PC-3 (cell line): ENCODE measurements around the gene SYNJ2BP. TPM values are rescaled to one million over a fixed set of nuclear protein-coding genes. Genes with fewer than 3 reads are reported as not detected.

Experiments
- ATAC-seq: fragments of 200-7000 bp; cut with Tn5 transposase; 2 replicates; pipeline ENCODE4 v1.9.1; 2020; ENCODE audit warnings: mild to moderate bottlenecking, moderate library complexity
- Bru-seq: library from RNA; stranded (reverse); fragments of 400-500 nt; gene quantifications from one replicate; lab custom pipeline; 2021; lab: Mats Ljungman, UMichigan
- BruChase-seq, 2 experiments: library from RNA; stranded (reverse); fragments of 400-500 nt; gene quantifications; one replicate each; lab custom pipeline; 2021; lab: Mats Ljungman, UMichigan
- BruUV-seq: library from RNA; stranded (reverse); fragments of 400-500 nt; replicated peaks from 2 replicates; lab custom pipeline; 2021; lab: Mats Ljungman, UMichigan
- CTCF ChIA-PET: fragments of 300-600 bp; sonication (Branson Sonifier 250); formaldehyde crosslinking; loops from one replicate; lab custom pipeline; 2022; ENCODE audit warnings: antibody characterized with exemption; lab: Charles Lee
- POLR2A ChIA-PET: fragments of 300-600 bp; sonication (Branson Sonifier 250); formaldehyde crosslinking; loops from one replicate; lab custom pipeline; 2022; ENCODE audit warnings: antibody characterized with exemption; ENCODE audit not compliant: unreplicated experiment; lab: Charles Lee
- DNase-seq: peaks from one replicate; pipeline ENCODE4 v3.0.0-alpha.2; 2015
- H2AFZ ChIP-seq: fragments of 300-600 bp; sonication (generic); 2 replicates; pipeline ENCODE4 v1.6.0; 2016; ENCODE audit warnings: antibody characterized with exemption, low read length
- H3F3A ChIP-seq: fragments of 300-600 bp; sonication (generic); one replicate; pipeline ENCODE4 v1.6.0; 2017; ENCODE audit warnings: antibody characterized with exemption, low read length, control low read depth, mild to moderate bottlenecking; ENCODE audit not compliant: unreplicated experiment
- H3K27ac ChIP-seq: fragments of 300-600 bp; sonication (generic); 2 replicates; pipeline ENCODE4 v1.5.1; 2016; ENCODE audit warnings: mild to moderate bottlenecking, low read length
- H3K27me3 ChIP-seq: fragments of 300-600 bp; sonication (generic); 2 replicates; pipeline ENCODE4 v1.6.1; 2016; ENCODE audit warnings: low read length, mixed read lengths
- H3K36me3 ChIP-seq: fragments of 300-600 bp; sonication (generic); 2 replicates; pipeline ENCODE4 v1.6.1; 2016; ENCODE audit warnings: low read depth, mixed run types, low read length, mixed read lengths
- H3K4me1 ChIP-seq: fragments of 300-600 bp; sonication (generic); 2 replicates; pipeline ENCODE4 v1.5.1; 2016; ENCODE audit warnings: low read length; ENCODE audit not compliant: insufficient read depth
- H3K4me2 ChIP-seq: fragments of 300-600 bp; sonication (generic); 2 replicates; pipeline ENCODE4 v1.6.0; 2016; ENCODE audit warnings: low read length
- H3K4me3 ChIP-seq: fragments of 300-600 bp; sonication (generic); 2 replicates; pipeline ENCODE4 v1.5.1; 2016; ENCODE audit warnings: mild to moderate bottlenecking, low read length, mixed read lengths
- H3K79me2 ChIP-seq: fragments of 300-600 bp; sonication (generic); 2 replicates; pipeline ENCODE4 v1.6.1; 2017; ENCODE audit warnings: low read length, mixed read lengths
- H3K9ac ChIP-seq: fragments of 300-600 bp; sonication (generic); 2 replicates; pipeline ENCODE4 v1.6.0; 2016; ENCODE audit warnings: mild to moderate bottlenecking, low read length
- H3K9me2 ChIP-seq: fragments of 300-600 bp; sonication (generic); replicated peaks from 2 replicates; pipeline ENCODE4 v1.6.1; 2016; ENCODE audit warnings: mixed run types, low read length, mixed read lengths
- H3K9me3 ChIP-seq: fragments of 300-600 bp; sonication (generic); 2 replicates; pipeline ENCODE4 v1.6.1; 2016; ENCODE audit warnings: low read length, mixed read lengths
- H4K20me1 ChIP-seq: fragments of 300-600 bp; sonication (generic); 2 replicates; pipeline ENCODE4 v1.6.1; 2016; ENCODE audit warnings: low read length, mixed read lengths
- EZH2 ChIP-seq: fragments of 300-600 bp; sonication (generic); IDR thresholded peaks from one replicate; pipeline ENCODE4 v1.6.1; 2017; ENCODE audit warnings: antibody characterized with exemption, mild to moderate bottlenecking, low read length; ENCODE audit not compliant: unreplicated experiment
- EZH2phosphoT487 ChIP-seq: fragments of 300-600 bp; sonication (generic); IDR thresholded peaks from 2 replicates; pipeline ENCODE4 v1.6.1; 2018; ENCODE audit warnings: mild to moderate bottlenecking, antibody characterized with exemption, low read length, borderline replicate concordance
- intact Hi-C: fragments of 100-400 bp; cut with micrococcal nuclease; formaldehyde crosslinking; loops from 2 replicates; pipeline ENCODE4 v1.9.0; 2023
- long read RNA-seq: library from polyadenylated mRNA; unstranded; transcript quantifications from one replicate; pipeline ENCODE4 v2.0.0, GENCODE V29; 2021; ENCODE audit not compliant: unreplicated experiment
- total RNA-seq: library from RNA; depleted of rRNA; stranded (reverse); fragments of >200 nt; gene quantifications from 2 replicates; pipeline ENCODE4 v1.2.3, GENCODE V29; 2014; rRNA removed
- TF ChIP-seq, protein P1 (sequence below): fragments of 300-600 bp; sonication (generic); conservative IDR thresholded peaks from 2 replicates; pipeline ENCODE4 v1.5.1; 2017; ENCODE audit warnings: antibody characterized with exemption, low read depth, mild to moderate bottlenecking, low read length

SYNJ2BP gene, protein sequence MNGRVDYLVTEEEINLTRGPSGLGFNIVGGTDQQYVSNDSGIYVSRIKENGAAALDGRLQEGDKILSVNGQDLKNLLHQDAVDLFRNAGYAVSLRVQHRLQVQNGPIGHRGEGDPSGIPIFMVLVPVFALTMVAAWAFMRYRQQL
- total RNA-seq (13.1 and 16.4 TPM in 2 replicates), Bru-seq, nascent RNA (percentile 93 among the genes with signal in this experiment), BruChase-seq, experiment 1, labeled RNA remaining after a 6-hour chase (percentile 99 among the genes with signal in this experiment), BruChase-seq, experiment 2, labeled RNA remaining after a 2-hour chase (percentile 99 among the genes with signal in this experiment)
- long read RNA-seq, full-length matches to known transcripts, result 57 of 98 reads
- long read RNA-seq, partial matches to known transcripts, result 20 of 98 reads
- long read RNA-seq, other reads (novel, unspliced or antisense), result 21 of 98 reads

DNA sequence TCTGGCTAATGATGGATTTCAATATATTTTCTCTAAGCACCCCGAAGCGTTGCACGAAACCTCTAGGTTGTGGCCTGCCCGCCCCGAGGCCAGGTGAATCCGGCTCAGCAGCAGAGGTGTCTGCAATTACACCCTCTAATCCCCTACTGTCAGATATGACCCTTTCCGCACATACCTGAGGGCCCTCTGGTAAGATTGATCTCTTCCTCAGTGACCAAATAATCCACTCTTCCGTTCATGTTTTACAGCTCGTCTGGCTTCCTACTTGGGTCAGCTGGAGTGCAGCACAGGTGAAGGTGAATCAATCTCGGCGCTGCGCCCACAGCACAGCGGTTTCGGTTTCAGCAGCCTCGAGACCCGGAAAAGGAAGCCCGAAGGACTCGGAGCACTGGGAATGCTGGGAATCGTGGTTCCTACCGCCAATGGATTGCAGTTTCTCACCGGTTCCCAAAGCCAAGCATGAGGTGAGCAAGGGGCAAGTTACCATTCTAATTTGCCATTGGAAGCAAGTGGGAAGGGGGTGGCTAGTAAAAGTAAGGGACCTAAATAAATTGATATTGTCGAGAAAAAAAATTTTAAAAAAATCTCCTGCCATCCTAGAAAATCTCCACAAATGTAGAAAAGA, at the start of gene SYNJ2BP:
Gene SYNJ2BP, minus strand, starts transcription at position 366 of the 625 bp plus-strand sequence. Its CDS starts 127 bp downstream, at position 239.
- POLR2A ChIA-PET, result no interaction called here
- TF ChIP-seq EZH2phosphoT487 (no peak), EZH2 (no peak)
- TF ChIP-seq, protein P1, sequence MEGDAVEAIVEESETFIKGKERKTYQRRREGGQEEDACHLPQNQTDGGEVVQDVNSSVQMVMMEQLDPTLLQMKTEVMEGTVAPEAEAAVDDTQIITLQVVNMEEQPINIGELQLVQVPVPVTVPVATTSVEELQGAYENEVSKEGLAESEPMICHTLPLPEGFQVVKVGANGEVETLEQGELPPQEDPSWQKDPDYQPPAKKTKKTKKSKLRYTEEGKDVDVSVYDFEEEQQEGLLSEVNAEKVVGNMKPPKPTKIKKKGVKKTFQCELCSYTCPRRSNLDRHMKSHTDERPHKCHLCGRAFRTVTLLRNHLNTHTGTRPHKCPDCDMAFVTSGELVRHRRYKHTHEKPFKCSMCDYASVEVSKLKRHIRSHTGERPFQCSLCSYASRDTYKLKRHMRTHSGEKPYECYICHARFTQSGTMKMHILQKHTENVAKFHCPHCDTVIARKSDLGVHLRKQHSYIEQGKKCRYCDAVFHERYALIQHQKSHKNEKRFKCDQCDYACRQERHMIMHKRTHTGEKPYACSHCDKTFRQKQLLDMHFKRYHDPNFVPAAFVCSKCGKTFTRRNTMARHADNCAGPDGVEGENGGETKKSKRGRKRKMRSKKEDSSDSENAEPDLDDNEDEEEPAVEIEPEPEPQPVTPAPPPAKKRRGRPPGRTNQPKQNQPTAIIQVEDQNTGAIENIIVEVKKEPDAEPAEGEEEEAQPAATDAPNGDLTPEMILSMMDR, result no peak

DNA sequence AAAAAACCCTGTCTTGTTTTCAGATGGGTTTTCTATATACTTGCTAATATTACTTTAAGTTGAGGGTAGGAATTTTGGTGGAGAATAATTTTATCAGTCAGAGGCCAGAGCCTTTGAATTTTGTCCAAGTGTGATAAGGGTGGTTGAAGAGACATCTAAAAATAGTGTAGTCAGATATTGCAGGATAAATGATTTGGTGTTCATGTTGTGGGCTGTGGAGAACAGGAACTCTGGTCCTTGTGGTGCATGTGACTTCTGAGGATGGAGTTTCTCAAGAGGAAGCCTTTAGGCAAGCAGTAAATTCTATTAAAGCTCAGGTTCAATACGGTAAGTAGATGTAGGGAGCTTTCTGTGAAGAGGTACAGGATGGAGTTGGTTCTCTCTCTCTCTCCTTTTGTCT, 37.8 kb upstream of the SYNJ2BP start:
- no peak for TF ChIP-seq EZH2
- TF ChIP-seq EZH2phosphoT487, result no peak
- TF ChIP-seq, protein P1, result no peak
- no peaks in the 10 kb centered on the region for H3K9me2 ChIP-seq
- H3K9me3 ChIP-seq, result no peaks in the 10 kb centered on the region
- no peaks in the 10 kb centered on the region for H3K4me1 ChIP-seq
- no peaks in the 10 kb centered on the region for H4K20me1 ChIP-seq
- BruUV-seq, result no TSS peak
- H3K27ac ChIP-seq, result no peak overlapping the region
- H2AFZ ChIP-seq, result no peak overlapping the region
- no peak for DNase-seq
- H3K4me3 ChIP-seq, result no peak overlapping the region
- no peak for ATAC-seq
- H3K9ac ChIP-seq, result no peak overlapping the region
- no peaks in the 10 kb centered on the region for H3K79me2 ChIP-seq
- POLR2A ChIA-PET, result no interaction called here
- H3K27me3 ChIP-seq, result peaks cover 49% of the 10 kb centered on the region
- H3K36me3 ChIP-seq, result no peaks in the 10 kb centered on the region
- intact Hi-C loops, result no loop called here
- no peaks in the 10 kb centered on the region for H3F3A ChIP-seq
- H3K4me2 ChIP-seq, result no peak overlapping the region
- CTCF ChIA-PET, result no interaction called here

More for the DNA sequence above, at the start of gene SYNJ2BP:
- CTCF ChIA-PET, result no interaction called here
- intact Hi-C loops, result loop anchor here (1.0 to 5.0 kb wide), 3 partner anchors 53 to 150 kb away; partner anchors contain the start of gene COX16
- Histone ChIP-seq H4K20me1 (no peaks in the 10 kb centered on the region), H3K27ac (peak within 1 kb of the TSS; percentile 30), H3K4me3 (peak within 1 kb of the TSS; percentile 81), H3K36me3 (0 out of 2 replicates have a peak, but pooled peaks cover 3% of the 10 kb centered on the region), H3K27me3 (no peaks in the 10 kb centered on the region), H3F3A (no peaks in the 10 kb centered on the region), H3K4me2 (peak within 1 kb of the TSS; percentile 85), H3K4me1 (peaks cover 12% of the 10 kb centered on the region; the same call in 1 of the 2 replicates), H3K79me2 (peaks cover 33% of the 10 kb centered on the region), H3K9me2 (no peaks in the 10 kb centered on the region), H3K9me3 (no peaks in the 10 kb centered on the region), H3K9ac (peak within 1 kb of the TSS; percentile 65), H2AFZ (peak within 1 kb of the TSS; percentile 90)
- peak; percentile 99 for ATAC-seq
- BruUV-seq, result no TSS peak
- peak; percentile 93 for DNase-seq
